HG02571 (cell line): Measurements from ENCODE around the gene ENTPD5.
"Not testable (repeated sequence)": the region's sequence is repeated elsewhere in the genome, so short reads cannot be mapped to it uniquely, and the experiment has no call there.

Experiments used
- ATAC-seq: cut with Tn5 transposase; IDR thresholded peaks from one replicate; pipeline ENCODE4 v1.9.1; 2021; ENCODE audit warnings: mild to moderate bottlenecking, moderate library complexity; ENCODE audit not compliant: unreplicated experiment

Gene ENTPD5

DNA sequence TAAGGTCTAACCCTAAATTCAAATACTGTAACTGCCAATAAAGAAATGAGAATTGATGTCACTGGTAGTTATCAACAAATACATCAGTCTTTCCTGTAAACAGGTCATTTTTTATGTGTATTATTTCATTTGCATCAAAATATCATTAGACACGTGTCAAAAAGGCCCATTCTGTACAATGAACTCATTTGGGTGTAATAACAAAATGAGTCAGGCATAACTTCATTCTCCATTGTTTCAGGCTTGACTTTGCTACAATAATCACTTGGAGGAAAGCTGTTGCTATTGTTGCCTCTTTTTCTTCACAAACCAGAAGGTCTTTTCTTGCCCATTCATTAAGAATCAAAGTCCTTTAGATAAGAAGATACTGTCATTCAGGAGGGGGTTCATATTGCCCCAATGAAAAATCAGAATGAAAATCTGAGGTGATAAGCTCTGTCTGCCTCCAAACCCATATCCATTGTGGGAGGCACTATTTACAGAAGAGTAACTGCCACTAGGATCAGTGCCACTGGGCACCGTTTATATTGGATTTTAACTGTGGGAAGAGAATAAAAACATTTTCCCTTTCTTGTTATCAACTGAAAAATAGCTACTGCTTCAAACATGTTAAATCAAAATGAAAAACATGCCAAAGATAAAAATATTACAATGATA is 10.1 kb downstream of the ENTPD5 start:
- no peak for ATAC-seq

DNA sequence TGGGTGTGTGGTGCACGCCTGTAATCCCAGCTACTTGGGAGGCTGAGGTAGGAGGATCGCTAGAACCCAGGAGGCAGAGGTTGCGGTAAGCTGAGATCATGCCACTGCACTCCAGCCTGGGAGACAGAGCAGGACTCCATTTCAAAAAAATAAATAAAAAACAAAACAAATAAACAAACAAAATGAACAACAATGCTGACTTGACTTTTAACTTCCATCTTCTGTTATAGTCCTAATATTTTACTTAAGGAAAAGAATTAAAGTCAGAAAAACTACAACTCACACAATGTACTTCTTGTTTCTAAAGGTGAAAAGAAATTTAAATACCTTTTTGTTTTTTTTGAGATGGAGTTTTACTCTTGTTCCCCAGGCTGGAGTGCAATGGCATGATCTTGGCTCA is 13.4 kb downstream of the ENTPD5 start:
- not testable (repeated sequence) for ATAC-seq

DNA sequence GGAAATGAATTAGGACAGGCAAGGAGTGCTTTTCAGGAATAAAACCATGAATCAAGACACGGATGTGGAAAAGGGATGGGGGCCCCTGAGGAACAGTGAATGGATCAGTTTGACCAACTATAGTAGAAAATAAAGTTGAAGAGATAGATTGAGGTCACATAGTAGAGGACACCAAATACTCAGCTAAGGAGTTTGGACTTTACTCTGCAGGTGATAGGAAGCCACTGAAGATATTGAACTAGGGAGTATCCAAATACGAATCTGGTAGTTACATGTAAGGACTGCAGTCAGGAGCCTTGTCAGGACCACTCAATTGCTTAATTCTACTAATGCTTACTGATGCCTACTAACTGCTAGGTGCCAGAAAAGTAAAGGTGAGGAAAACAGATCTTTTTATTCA is 20.4 kb downstream of the ENTPD5 start:
- ATAC-seq: no peak

DNA sequence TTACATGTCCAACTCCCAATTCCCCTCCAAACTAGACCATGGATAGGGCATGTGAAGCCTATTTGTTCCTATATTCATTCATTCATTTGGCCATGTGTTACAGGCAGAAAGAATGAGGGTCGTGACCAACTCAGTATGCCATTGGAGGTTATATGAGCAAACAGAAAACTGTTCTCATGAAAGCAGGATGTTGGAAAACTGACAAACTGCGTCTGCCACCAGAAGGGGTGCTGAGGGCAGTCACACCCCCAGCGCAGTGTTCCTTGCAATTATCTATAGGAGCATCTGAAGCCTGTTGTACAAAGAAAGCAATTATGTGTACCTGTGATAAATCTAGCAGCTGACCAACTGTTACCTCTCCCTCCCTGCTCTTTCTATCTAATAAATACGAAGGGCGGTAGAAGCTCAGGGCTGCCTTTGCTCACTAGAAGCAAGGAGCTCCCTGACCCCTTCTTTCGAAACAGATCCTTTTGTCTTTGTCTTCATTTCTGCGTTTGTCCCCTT is 21.1 kb downstream of the ENTPD5 start:
- no peak for ATAC-seq

DNA sequence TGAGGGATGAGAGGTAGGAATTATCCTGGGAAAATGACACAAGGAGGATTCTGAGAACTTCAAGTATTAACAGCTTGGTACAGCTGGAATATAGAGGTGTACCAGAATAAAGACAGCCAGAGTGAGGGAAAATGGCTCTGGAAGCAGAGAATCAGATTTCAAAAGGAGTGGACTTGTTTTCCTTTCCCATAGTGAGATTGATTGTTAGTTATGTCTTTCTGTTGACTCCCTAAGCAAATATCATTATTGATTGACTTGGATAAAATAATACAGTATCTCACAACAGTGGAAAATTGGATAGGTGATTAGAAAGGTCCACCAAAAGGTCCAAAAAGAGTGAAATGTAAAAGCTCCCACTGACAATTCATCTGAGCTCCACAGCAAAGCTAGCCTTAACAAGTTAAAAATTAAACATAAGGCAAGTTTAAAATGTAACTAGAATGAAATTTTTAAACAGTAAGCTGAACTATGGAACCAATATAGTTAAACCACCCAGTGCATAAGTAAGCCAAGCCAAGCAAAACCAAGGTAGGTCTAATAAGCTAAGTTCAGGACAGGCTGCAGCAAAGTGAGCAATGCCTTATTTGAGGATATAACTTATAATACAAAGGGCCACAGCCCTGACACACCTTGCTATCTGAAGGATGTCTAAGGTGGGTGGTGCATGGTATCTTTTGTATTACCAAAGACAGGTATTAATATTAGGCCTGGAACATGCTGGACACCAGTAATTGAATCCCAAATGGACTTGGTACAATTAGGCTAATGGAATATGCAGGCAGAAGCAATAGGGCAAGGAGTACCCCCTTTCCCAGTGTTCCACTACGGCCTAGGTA is 21.8 kb downstream of the ENTPD5 start:
- ATAC-seq: no peak

DNA sequence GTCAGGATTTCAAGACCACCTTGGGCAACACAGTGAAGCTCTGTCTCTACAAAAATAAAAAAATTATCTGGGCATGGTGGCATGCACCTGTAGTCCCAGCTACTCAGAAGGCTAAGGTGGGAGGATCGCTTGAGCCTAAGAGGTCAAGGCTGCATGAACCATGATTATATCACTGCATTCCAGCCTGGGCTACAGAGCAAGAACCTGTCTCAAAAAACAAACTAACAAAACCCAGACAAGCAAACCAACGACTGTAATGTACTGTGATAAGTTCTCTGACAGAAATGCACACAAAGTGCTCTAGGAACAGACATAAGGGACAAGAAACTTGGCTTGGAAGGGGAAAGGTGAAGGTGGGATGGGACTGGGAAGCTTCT is 22.4 kb downstream of the ENTPD5 start:
- no peak for ATAC-seq

DNA sequence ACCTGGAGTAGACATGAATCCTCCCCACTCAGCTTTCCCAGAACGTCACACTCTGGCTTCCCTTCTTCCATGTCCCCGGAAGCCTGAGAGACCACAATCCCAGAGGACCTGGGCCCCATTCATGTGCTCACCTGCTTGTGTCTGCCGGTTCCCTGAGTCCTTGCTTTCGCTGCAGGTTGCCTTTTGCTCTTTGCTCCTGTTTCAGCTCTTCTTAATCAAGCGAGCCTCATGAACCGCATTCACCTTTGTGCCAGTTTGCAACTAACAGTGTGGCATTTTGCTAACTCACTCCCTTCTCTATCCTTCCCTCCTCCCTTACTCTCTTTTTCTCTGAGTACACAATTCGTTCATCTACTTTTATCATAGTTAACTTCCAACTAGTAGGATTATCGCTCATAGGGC is 23.1 kb downstream of the ENTPD5 start:
- ATAC-seq: no peak

DNA sequence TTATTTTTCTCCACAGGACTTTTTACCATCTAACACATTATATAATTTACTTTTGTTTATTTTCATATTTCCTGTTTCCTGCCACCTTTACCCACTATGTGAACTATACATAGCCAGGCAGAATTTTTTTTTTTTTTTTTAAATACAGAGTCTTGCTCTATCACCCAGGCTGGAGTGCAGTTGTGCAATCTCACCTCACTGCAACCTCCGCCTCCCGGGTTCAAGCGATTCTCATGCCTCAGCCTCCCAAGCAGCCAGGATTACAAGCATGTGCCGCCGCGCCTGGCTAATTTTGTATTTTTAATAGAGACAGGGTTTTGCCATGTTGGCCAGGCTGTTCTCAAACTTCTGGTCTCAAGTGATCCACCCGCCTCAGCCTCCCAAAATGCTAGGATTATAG is 24.2 kb downstream of the ENTPD5 start:
- ATAC-seq: not testable (repeated sequence)

DNA sequence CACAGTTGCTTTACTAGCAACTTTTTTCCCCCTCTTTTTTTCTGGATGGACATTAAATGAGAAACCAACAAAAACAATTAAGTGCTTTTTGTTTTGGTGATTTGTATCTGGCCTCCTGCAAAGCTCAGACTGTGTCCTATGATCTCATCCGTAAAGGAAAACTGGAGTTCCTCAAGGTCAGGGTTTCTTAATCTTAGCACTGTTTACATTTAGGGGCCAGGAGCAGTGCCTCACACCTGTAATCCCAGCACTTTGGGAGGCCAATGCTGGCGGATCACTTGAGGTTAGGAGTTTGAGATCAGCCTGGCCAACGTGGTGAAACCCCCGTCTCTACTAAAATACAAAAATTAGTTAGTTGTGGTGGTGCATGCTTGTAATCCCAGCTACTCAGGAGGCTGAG is 28.0 kb downstream of the ENTPD5 start:
- ATAC-seq: no peak

DNA sequence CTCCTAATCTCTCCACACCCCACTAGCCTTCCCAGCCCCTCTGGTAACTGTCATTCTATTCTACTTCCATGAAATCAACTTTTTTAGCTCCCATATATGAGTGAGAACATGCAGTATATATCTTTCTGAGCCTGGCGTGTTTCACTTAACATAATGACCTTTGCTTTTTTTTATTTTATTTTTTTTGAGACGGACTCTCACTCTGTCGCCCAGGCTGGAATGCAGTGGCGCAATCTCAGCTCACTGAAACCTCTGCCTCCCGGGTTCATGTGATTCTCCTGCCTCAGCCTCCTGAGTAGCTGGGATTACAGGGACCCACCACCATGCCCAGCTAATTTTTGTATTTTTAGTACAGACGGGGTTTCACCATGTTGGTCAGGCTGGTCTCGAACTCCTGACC is 30.4 kb downstream of the ENTPD5 start:
- not testable (repeated sequence) for ATAC-seq

DNA sequence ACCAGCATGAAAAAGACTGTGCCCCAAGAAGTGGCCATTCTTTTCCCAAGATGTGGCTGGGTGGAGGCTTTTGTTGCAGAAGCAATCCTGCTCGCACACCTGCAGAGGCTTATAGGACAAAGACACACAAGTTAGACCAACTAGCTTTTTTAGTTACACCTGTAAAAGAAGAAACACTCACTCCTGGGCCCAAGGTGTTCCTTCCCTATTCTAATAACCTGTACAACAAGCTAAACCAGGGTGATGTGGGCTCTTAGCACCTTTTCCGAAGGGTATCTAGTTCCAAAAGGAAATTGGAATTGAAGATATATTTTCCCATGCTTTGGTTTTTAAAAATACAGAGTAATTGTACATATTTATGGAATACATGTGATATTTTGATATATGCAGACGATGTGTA is 31.0 kb downstream of the ENTPD5 start:
- ATAC-seq: no peak

DNA sequence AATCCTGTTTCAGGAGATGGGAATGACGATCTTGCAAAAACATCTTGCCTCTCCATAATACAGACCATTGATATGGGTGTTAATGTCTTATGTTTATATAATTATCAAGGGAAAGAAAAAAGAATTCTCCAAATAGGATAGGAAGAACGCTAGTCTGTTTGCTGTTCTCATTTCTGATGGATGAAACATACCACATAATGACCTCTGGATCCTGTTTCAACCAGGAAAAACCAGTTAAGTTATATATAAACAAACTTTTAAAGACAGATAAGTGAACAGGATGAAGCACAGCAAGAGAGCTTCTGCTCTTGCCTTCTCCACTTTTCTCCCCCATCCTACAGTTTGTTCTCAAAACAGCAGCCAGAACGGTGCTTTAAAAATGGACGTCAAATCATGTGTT is 41.2 kb downstream of the ENTPD5 start:
- no peak for ATAC-seq

DNA sequence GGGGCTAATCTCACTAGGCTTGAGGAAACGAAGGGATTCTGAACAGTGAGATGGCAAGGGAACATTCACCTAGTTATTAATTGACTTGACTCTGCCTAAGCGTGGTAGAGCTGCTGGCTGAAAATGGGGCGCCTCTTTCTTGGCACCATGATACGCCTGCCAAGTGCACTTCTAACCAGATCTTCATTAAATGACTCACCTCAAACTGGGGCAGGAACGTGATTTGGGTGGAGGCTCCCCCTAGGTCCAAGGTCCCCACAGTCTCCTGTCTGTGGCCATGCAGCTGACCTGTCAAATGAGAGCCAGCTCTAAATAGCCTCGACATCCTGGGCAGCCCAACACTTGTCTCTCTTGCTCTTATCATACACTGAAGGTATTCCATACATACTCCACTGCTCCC is 43.0 kb downstream of the ENTPD5 start:
- ATAC-seq: no peak

DNA sequence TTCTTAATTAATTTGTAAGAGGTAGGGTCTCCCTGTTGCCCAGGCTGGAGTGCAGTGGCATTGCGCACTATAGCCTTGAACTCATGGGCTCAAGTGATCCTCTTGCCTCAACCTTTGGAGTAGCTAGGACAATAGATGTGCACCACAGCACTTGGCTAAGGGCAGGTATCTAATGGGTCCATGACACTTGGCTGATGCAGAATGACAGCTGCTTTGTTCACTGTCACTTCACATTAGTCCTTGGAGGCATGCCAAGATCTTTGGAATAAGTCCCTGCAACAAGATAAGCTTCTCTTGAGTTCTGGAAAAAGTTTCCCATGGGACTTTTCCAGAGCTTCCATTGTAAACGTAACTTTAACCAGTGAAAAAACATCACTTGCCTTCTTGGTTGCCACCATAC is 45.6 kb downstream of the ENTPD5 start:
- ATAC-seq: no peak

DNA sequence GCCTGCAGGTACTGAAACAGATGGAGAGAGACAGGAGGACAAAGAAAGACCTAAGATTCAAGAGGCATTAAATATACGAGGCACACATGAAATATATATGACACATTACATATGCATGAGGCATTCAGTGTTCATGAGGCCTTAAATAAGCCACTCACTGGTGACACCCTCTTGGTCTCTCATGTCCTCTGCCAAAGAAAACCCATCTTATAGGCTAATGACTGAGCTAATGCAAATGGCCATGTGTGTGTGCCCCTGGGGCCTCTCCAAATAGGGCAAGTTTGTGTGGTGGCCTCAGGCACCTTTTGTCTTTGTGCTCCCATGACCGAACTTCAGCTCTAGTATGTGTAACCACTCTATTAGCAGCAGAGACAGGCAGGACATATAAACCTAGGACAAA is 50.2 kb downstream of the ENTPD5 start:
- ATAC-seq: no peak

DNA sequence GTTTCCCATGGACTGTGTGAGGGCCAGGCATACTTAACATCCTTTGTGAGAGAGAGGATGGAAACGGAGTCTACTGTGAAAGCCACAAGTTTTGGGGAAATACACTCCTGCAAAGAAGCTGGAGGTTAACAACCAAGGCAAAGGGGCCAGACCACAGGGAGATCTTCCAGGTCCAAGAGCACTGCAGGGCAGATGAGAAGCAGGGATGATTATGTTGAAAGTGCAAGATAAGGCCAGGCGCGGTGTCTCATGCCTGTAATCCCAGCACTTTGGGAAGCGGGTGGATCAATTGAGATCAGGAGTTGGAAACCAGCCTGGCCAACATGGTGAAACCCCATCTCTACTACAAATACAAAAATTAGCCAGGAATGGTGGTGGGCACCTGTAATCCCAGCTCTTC is 53.9 kb downstream of the ENTPD5 start:
- ATAC-seq: no peak

DNA sequence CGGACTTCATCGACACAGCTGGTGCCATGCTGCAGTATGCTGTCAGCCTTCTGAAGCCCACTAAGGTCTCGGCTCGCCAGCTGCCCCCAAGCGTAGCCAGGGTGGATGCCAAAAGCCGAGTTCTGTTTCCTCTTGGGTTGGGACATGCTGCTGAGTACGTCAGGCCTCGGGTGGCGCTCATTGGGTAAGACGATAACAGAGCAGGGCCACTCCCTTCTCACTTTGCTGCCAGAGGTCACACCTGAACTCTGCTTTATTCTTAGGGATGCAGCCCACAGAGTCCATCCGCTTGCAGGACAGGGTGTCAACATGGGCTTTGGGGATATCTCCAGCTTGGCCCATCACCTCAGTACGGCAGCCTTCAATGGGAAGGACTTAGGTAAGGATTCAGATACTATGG is 57.9 kb downstream of the ENTPD5 start:
- no peak for ATAC-seq

DNA sequence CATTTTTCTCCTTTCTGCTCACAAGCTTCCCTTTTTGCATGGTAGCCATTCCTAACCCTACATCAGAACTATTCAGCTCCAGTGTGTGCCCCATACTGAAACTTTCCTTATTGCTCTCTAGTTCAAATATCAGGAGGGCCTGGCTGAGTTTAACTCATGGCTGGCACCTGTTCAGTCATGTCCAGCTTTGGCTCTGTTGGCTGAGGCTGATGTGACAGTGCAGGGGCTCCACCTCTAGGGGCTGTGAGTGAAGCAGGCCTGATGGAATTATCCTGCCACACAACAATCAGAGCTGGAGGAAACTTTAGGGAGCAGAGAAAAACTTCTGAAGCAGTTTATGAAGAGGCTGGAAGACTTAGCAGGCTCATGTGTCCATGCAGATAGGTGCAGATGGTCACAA is 60.5 kb downstream of the ENTPD5 start:
- ATAC-seq: no peak

DNA sequence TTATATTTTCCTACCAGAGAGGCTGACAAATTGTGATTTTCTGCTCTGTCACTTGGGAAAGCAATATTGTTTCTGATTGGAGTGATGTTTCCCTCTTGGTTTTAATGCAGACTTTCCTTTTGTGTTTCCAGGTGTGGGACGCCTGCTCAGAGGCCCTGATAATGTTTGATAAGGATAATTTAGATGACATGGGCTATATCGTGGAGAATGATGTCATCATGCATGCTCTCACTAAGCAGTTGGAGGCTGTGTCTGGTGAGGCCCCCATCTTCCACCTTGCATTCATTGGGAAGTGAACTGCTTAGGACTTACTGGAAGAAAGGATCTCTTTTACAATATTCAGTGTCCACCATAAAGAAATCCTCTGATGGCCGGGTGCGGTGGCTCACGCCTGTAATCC is 63.4 kb downstream of the ENTPD5 start:
- ATAC-seq: no peak

DNA sequence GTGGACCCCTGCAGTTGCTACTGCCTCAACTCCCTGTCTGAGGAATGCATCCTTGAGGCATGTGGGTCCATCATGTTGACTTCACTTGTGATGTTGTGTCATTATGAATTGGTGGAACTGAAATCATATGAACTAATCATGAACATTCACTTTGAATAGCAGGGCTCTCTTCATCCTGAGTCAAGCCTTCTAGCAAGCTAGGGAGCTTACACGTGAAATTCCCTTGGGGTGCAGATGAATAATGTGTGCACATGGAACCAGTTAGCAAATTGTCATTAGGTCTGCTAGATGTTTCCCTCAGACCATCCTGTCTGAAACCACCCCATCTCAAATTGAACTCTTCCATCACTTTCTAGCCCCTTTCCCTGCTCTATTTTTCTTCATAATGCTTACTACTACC is 65.4 kb downstream of the ENTPD5 start:
- no peak for ATAC-seq

DNA sequence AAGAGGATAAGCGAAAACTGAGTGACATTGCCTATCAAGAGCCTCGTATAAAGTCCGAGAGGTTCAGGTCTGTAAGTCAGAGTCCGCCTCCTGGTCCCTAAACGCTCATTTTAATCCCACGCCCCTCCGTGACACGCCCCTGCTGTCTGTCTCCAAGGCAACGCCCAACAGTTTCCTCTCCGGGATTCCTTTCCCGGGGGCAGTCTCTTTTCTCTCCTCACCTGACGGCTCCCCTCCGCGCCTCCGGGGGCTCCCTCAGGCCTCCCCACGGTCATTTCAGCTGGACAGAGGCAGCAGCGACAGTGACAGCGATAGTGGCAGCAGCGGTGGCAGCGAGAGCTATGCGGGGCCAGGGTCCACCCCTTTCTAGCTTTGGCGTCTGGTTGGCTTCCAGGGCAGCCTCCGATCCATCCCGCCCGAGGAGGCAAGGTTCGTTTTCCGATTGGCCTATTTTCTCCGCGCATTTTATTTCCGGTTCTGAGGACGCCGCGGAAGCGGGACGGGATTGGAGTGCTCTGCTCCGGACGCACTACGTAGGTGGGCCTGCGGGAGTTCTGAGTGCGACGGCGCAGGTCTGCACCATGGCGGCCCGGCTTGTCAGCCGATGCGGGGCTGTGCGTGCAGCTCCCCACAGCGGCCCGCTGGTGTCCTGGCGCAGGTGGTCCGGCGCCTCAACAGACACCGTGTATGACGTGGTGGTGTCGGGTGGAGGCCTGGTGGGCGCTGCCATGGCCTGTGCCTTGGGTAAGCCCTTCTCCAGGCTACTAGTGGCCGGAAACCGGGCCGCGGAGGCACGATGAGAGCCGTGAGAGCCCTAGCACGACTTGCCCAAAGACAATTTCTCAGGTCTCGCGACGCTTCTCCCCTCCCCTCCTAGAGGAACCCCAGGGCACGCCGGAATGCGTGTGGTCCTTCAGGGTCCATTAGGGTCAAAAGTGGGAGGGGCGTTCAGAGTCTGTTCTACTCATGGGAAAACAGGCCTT is 69.0 kb downstream of the ENTPD5 start, which contains the start of the genes COQ6 and FAM161B:
Gene COQ6, plus strand, starts transcription at position 551 of the 983 bp plus-strand sequence. Its CDS starts 31 bp downstream, at position 582.
Gene FAM161B, minus strand, starts transcription at position 343 of the 983 bp plus-strand sequence. Its CDS starts 68 bp downstream, at position 275.
- peak; percentile 85 for ATAC-seq
